ENCODE measurements around the gene ACOXL.

DNA sequence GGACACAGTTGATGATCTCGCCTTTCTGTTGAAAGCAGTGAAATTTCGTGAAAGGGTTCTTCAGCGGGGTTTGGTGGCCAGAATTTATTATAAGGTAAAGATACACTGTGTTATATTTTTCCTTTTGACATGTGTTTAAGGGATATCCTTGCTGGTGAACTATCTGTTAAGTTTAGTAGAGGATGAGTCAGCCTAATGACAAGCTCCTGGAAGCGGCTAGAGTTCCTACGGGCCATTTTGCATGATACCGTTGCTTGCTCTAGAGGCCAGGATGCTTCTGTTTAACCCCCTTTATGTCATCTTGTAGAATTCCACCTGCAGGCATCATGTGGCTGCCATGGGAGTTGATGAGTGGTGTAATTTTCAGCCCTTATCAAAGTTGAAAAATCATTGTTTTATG is 263.5 kb downstream of the ACOXL start:
- TF ChIP-seq POLR2A (IDR thresholded peaks at IDR 0.05; ENCODE audit: low read length) (no peak), GATA1 (IDR thresholded peaks at IDR 0.05; ENCODE audit: low read depth, low read length) (no peak)

All from erythroblast (primary cell).